ENCODE measurements around the gene BACH2.

- TF ChIP-seq POLR2A (IDR thresholded peaks at IDR 0.05; ENCODE audit: low read depth, low read length) (no peak), ATF7 (IDR thresholded peaks at IDR 0.05; ENCODE audit: low read depth) (no peak), CHD2 (IDR thresholded peaks at IDR 0.05; ENCODE audit: borderline replicate concordance, low read depth, low read length) (no peak), FOXK2 (IDR thresholded peaks at IDR 0.05) (no peak), E2F4 (IDR thresholded peaks at IDR 0.05; ENCODE audit: low read depth, low read length) (no peak), CTCF (IDR thresholded peaks at IDR 0.05 in 2 of 3, conservative IDR thresholded peaks at IDR 0.05 in 1 of 3; ENCODE audit: control insufficient read depth in 2 of 3, extremely low read depth in 1 of 3, insufficient read depth in 1 of 3, low read depth in 3 of 3, low read length in 3 of 3) (no peak), YY1 (IDR thresholded peaks at IDR 0.05; ENCODE audit: low read depth, low read length) (no peak), SIN3A (IDR thresholded peaks at IDR 0.05; ENCODE audit: low read depth, low read length) (no peak), RAD51 (IDR thresholded peaks at IDR 0.05) (no peak), PML (IDR thresholded peaks at IDR 0.05; ENCODE audit: low read length) (no peak), EP300 (IDR thresholded peaks at IDR 0.05; ENCODE audit: borderline replicate concordance in 1 of 2, control insufficient read depth in 1 of 2, low read depth in 2 of 2, low read length in 2 of 2) (no peak), PRDM15 (CRISPR knock-in tag; IDR thresholded peaks at IDR 0.05) (no peak)
Observed at GRCh38 chr6:90144928-90145555, 151.6 kb downstream of the BACH2 start.
